Stimulated activated CD8-positive, alpha-beta memory T cell treated with anti-CD3 and anti-CD28 coated beads, Interleukin-15, amount 100 ng/mL, for 48 hours (primary cell): ENCODE data around the gene MAP1LC3B.

Experiments used
- DNase-seq, 2 donors: peaks; one replicate each; pipeline ENCODE4 v3.0.0-alpha.2; 2020; ENCODE audit warnings: low read depth in 2 of 2

The MAP1LC3B gene

GRCh38 chr16:87431926-87432325 lies 39.8 kb downstream of the MAP1LC3B start:
- no peak for DNase-seq

- no peak for DNase-seq
Observed at GRCh38 chr16:87432330-87432915, 40.3 kb downstream of the MAP1LC3B start.

- no peak for DNase-seq
Observed at GRCh38 chr16:87434146-87434667, 42.1 kb downstream of the MAP1LC3B start.

DNA sequence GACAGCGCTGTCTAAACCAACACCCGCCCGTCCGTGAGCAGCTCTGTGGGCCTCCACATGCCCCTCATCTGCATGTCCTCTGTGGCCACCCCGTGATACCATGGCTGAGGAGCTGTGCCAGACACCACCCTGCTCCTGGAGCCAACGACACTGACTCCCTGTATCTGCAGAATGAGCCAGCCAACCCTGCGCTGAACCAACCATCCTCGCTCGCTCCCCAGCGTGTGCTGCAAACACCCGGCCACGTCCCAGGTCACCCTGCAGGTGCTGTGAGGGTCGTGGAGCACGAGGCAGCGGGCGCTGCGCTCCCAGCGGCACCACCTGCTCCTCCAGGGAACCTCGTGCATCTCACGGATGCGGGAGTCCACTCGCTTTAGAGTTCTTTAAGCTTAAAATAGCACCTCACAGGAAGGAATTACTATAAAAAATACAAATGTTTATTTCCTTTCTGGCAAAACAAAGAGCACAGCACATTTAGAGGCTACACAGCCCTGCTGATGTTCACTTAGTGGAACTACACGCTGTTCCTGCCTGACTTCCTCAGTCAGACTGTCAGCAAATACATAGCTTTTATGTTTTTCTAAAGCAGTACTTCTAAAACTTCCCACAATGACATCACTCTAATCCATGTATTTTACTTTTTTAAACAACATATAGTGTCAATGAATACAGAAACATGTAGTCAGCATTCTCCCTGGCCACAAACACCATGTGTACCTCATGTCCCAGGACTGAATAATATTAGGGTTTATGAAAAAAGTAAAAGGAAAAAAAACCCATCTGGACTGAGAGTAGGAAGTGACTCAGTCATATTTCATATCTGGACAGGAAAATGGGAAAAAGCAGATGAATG lies 43.5 kb downstream of the MAP1LC3B start:
- DNase-seq: no peak

GRCh38 chr16:87436225-87437172 lies 44.4 kb downstream of the MAP1LC3B start:
- DNase-seq: peak in 1 of 2 donors; percentile 28

DNA sequence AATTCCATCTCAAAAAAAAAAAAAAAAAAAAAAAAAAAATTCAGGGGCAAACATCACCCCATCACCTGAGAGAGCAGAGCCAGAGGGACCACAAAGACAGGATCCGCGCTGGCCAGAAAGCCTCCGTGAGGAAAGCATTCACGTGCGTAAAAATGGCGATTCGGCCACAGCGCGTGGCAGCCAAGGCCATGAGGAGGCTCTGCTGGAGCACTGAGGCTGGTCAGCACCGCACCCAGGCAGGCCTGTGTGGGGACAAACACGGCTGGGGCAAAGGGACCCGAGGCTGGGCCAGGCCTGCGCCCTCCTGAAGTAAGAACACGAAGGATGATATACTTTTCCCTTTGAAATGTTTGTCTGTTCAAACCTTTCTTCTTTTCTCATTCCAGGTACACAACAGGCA lies 45.2 kb downstream of the MAP1LC3B start:
- no peak for DNase-seq

- DNase-seq: no peak
Observed at GRCh38 chr16:87437911-87438610, 45.9 kb downstream of the MAP1LC3B start.

GRCh38 chr16:87438611-87438985 lies 46.5 kb downstream of the MAP1LC3B start:
- no peak for DNase-seq

DNA sequence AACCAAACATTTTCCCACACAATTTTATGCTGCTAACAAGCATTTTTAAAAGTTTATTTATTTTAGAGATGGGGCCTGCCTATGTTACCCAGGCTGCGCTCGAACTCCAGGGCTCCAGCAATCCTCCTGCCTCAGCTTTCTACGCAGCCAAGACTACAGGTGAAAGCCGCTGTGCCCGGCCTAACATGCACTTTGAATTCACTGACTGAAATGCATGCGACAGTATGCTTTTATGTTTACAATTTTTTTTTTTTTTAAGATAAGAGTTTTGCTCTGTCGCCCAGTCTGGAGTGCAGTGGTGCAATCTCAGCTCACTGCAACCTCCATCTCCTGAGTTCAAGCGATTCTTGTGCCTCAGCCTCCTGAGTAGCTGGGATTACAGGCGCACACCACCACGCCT lies 47.8 kb downstream of the MAP1LC3B start:
- DNase-seq: no peak

DNA sequence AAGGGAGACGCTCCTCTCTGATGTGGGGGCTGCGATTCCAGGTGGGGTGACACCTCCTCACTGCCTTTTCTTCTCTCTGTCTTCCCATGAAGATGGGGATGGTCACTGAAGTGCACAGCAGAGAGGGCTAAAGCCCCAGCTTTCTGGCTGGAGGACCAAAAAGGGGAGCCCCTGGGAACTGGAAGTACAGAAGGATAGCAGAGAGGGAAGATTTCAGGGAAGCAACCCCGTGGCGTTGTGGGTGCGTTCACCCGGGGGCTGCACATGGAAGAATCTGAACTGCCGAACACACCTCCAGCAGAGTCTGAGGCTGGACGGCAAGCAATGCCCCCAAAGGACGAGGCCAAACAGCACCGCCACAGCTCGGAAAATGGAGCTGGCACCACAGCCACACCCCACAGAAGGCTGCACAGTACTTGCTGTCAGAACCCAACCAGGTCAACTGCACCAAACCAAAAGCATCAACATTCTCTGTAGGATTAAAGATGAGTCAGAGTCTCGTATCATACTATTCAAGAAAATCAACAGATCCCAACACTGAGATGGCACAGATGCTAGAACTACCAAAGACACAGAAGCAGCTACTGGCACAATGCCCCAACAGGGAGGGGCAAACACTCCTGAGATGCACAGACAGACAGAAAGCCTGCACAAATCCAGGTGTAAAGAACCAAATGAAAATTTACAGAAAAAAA lies 49.9 kb downstream of the MAP1LC3B start:
- no peak for DNase-seq

- no peak for DNase-seq
Observed at GRCh38 chr16:87442581-87442966, 50.4 kb downstream of the MAP1LC3B start.

- no peak for DNase-seq
Observed at GRCh38 chr16:87443016-87443415, 50.9 kb downstream of the MAP1LC3B start.

GRCh38 chr16:87443964-87444363 lies 51.8 kb downstream of the MAP1LC3B start:
- DNase-seq: no peak

DNA sequence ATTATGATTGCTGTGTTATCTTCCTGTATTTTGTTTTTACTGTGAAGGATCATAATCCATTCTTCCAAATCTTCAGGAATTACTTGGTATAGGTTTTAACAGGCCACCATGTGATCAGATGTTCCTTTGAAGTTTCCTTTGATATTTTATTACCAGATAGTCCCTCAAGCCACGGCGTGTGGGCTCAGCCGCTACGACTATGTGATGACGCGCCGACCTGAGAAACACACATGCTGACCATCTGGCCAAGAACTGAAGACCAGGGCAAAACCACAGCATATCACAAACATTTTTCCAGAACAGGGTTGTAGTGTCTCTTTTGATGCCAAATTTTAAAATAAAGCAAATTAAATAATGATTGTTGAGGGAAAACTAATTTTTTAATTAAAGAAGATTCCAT lies 53.4 kb downstream of the MAP1LC3B start:
- DNase-seq: no peak

DNA sequence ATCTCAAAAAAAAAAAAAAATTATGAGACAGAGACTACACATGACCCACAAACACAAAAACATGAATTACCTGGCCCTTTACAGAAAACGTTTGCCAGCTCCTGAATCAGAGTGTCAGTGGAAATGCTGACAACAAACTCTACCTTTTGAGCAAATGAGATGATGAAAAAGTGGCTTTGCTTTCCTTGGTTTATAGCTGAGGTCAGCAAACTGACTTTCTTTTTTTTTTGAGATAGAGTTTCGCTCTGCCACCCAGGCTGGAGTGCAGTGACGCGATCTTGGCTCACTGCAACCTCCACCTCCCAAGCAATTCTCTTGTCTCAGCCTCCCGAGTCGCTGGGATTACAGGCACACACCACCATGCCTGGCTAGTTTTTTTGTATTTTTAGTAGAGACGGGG lies 54.3 kb downstream of the MAP1LC3B start:
- DNase-seq: no peak

DNA sequence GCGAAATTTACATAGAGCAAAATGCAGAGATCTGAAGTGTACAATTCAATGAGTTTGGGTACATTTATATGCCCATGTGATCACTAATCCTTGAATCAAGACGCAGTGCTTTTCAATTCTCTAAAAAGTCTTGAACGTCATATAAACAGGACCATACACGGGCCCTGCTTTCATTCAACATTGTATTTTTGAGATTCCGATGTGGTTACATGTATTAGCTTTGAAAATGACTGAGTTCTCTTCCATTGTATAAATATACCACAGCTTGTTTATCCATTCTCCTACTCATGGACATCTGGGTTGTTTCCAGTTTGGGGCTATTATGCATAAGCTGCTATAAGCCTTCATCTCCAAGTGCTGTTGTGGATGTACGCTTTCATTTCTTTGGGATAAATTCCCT lies 55.2 kb downstream of the MAP1LC3B start:
- no peak for DNase-seq

DNA sequence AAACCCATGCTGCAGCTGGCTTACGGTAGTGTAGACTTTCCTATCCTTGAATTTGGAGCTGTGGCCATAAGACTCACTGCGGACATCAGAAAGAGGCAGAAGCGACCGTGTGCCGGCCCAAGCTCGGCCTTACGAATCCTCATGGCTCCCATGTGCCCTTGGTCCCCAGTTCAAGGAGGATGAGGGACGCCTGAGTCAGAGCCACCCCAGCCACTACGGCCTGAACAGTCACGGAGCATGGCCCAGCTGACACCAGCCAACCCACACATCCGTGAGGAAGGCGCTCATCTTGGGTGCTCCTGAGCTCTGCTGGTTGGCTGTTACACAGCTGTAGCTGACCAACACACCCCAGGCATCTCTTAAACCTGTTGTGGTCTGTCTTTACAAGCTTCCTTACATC lies 56.7 kb downstream of the MAP1LC3B start:
- DNase-seq: no peak

DNA sequence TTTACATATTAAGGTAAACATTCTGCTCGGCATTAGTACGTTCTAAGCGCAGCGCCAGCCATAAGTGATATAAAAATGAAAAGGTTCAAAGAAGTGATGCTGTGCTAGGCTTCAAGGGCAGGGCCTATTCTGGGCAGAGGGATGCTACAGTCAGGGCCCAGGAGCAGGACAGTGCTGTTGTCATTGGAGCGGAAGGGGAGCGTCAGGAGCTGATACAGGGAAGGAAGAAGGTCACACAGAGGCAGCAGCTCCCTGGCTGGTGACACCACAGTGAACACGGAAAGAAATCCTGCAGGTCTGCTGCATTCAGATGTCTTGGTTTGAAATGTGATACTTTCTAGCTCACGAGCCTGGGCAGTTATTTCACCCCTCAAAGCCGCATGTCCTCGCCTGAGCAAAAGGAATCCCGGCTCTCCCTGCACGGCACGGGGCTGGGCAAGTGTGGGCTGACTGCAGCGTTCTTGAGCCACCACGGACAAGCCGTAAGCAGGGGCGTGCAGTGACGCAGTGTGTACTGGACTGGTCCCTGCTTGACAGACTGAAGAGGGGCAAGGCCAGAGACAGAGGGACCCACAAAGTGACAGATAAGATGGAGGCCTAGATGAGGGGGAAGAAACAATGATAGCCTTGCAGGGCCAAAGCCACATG lies 59.6 kb downstream of the MAP1LC3B start:
- no peak for DNase-seq

DNA sequence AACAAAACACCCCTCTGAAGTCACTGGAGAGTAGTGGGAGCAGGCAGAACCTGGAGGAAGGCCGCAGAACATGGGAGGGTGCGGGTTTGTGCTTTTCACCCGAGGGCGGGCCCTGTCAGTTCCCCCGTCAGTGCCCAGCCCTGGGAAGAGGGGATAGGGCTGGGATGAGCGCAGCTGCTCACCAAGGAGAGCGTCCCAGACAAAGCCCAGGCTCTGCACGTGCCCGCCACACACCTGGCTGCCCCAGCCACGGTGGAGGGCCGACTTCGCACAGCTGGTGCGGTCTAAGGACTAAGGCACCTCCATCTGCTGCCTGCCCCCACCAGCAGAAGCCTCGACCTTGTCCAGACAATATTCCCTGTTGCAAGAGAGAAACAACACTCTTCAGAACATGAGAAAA lies 61.2 kb downstream of the MAP1LC3B start:
- DNase-seq: no peak
